Type B pancreatic cell (in vitro differentiated cells): ENCODE measurements around the gene GFRA4. TPM values are rescaled to one million over a fixed set of nuclear protein-coding genes. Genes with fewer than 3 reads are reported as not detected.

ENCODE experiments used
- DNase-seq: peaks from one replicate; pipeline ENCODE4 v3.0.0; 2021; ENCODE audit warnings: mixed read lengths; ENCODE audit not compliant: unreplicated experiment; ENCODE audit errors: extremely low spot score
- H3K27ac Mint-ChIP-seq: 2 replicates; pipeline ENCODE4 v1.8.0; 2021; ENCODE audit warnings: mild to moderate bottlenecking, mixed read lengths
- H3K27me3 Mint-ChIP-seq: 2 replicates; pipeline ENCODE4 v1.8.0; 2021; ENCODE audit warnings: mixed read lengths
- H3K36me3 Mint-ChIP-seq: 2 replicates; pipeline ENCODE4 v1.8.0; 2021; ENCODE audit warnings: mixed read lengths
- H3K4me1 Mint-ChIP-seq: one replicate; pipeline ENCODE4 v1.8.0; 2021; ENCODE audit warnings: mixed read lengths; ENCODE audit not compliant: unreplicated experiment
- H3K4me3 Mint-ChIP-seq: 2 replicates; pipeline ENCODE4 v1.8.0; 2021; ENCODE audit warnings: mild to moderate bottlenecking, mixed read lengths
- H3K9me3 Mint-ChIP-seq: 2 replicates; pipeline ENCODE4 v1.8.0; 2021; ENCODE audit warnings: mixed read lengths
- total RNA-seq: library from RNA; stranded (reverse); gene quantifications from 2 replicates; pipeline ENCODE4 v1.2.1, GENCODE V29; 2021; ENCODE audit warnings: low replicate concordance
- TF ChIP-seq, protein P1 (sequence below): fragments of 200-600 bp; sonication (generic); conservative IDR thresholded peaks from 2 replicates; pipeline ENCODE4 v1.5.0; 2021; ENCODE audit warnings: antibody characterized with exemption, mild to moderate bottlenecking

The GFRA4 gene
- total RNA-seq, 1 donor from 2014 or later: not detected

DNA sequence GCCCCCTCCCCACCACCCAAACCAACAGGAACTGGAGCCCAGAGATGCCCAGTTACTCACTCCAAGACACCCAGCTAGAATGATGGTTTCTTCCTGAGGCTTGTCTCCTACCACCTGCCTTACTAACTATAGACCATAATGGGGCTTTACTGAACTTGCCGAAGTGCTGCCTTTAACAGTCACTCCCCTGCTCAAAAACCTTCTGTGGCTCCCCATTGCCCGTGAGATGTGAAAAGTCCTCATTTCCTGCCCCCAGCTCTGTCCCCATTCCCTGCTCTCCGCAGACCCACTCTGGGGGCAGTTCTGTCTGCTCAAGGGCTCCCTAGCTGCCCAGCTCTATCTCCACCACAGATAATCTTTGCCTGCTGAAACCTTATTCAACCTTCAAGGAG is 44.3 kb upstream of the GFRA4 start:
- no peak overlapping the region for H3K27ac Mint-ChIP-seq
- no peaks in the 10 kb centered on the region for H3K4me1 Mint-ChIP-seq
- H3K4me3 Mint-ChIP-seq: no peak overlapping the region
- H3K27me3 Mint-ChIP-seq: peaks cover 9% of the 10 kb centered on the region
- no peaks in the 10 kb centered on the region for H3K36me3 Mint-ChIP-seq
- H3K9me3 Mint-ChIP-seq: no peaks in the 10 kb centered on the region
- TF ChIP-seq, protein P1, sequence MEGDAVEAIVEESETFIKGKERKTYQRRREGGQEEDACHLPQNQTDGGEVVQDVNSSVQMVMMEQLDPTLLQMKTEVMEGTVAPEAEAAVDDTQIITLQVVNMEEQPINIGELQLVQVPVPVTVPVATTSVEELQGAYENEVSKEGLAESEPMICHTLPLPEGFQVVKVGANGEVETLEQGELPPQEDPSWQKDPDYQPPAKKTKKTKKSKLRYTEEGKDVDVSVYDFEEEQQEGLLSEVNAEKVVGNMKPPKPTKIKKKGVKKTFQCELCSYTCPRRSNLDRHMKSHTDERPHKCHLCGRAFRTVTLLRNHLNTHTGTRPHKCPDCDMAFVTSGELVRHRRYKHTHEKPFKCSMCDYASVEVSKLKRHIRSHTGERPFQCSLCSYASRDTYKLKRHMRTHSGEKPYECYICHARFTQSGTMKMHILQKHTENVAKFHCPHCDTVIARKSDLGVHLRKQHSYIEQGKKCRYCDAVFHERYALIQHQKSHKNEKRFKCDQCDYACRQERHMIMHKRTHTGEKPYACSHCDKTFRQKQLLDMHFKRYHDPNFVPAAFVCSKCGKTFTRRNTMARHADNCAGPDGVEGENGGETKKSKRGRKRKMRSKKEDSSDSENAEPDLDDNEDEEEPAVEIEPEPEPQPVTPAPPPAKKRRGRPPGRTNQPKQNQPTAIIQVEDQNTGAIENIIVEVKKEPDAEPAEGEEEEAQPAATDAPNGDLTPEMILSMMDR: no peak
- no peak for DNase-seq

DNA sequence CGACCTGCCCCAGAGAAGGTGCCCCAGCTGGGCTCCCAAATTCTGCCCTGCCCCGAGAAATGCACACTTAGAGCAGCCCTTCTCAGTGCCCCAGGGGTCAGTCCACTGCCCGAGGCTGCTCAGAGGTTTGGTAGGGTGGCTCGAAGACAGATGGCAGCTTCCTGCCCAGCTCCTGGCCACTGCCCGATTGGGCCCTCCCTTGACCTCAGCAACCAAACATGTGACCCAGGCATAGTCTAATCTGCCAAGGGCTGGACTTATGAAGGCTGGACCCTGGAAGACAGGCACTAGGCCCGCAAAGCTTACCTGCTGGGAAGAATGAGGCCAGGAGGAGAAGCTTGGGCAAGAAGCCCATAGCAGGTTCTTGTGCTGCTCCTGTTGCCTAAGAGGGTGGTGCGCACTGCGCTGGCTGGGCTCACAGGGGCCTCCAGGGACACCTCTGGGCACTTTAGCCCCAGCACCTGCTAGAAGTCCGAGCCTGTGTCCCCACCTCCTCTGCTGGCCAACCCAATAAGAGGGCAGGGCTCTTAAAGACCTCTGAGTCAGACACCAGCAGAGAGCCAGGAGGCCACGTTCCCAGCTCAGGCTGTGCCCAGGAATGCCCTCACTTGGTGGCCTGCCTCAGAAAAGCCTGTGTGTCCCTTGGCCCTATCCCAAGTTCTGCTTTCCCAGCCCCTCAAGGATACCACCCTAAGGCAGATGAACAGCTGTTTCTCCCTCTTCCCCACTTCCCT is 43.7 kb upstream of the GFRA4 start:
- Mint-ChIP-seq H3K27me3 (peaks cover 9% of the 10 kb centered on the region), H3K4me1 (no peaks in the 10 kb centered on the region), H3K9me3 (no peaks in the 10 kb centered on the region), H3K4me3 (no peak overlapping the region), H3K27ac (no peak overlapping the region), H3K36me3 (no peaks in the 10 kb centered on the region)
- TF ChIP-seq, protein P1: no peak
- no peak for DNase-seq

DNA sequence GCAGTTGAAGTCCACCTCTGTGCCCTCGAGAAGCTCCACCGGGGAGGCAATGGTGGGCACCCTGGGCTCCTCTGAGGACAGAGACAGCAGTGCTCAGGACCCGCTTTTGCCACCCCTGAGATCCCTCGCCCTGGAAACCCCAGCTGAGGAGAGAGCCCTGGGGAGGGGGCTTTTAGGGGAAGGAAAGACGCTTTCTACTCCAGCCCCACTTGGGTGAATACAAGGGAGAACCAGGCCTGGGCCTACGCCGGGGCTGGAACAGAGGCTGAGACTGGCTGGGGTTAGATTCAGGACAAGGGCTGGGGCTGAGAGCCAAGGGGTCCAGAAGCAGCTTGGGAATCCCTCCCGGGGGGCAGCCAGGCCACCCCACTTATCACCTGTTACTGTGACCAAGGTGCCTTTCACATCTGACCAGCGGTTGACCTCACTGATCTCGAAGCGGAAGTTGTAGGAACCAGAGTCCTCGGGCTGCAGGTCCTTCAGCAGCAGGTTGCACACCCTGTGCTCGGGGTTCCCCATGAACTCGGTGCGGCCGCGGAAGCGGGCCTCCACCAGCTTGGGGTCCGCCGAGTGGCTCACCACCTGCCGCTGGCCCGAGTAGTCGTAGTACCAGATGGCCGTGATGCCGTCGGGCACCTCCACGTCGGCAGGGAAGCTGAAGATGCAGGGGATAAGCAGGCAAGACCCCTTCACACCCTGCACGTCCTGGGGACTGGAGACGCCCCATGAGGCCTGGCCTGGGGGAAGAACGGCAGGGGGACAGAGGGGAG is 43.0 kb upstream of the GFRA4 start:
- H3K9me3 Mint-ChIP-seq: no peaks in the 10 kb centered on the region
- H3K4me3 Mint-ChIP-seq: no peak overlapping the region
- TF ChIP-seq, protein P1: no peak
- DNase-seq: no peak
- no peaks in the 10 kb centered on the region for H3K4me1 Mint-ChIP-seq
- peaks cover 9% of the 10 kb centered on the region for H3K27me3 Mint-ChIP-seq
- H3K36me3 Mint-ChIP-seq: no peaks in the 10 kb centered on the region
- H3K27ac Mint-ChIP-seq: no peak overlapping the region

DNA sequence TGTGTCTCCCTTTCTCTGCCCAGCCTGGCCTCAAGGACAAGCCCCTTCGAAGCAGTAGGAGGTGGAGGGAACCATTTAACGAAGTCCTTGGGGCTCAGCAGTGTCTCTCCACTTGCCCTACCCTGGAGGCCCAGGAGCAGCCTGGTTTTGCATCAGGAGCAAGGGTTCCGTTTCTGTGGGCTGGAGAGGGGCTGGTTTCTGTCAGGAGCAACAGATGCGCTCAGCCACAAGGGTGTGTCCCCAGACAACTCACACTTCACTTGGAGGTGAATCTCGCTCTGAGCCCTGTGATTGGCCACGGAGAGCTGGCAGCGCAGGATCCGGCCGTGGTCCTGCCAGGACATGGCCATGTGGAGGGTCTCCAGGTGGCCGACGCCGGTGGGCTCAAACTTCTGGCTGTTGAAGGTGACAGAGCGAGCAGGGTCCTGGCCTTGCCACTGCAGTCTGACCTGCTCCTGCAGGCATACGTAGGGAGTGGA is 42.3 kb upstream of the GFRA4 start:
- H3K27ac Mint-ChIP-seq: no peak overlapping the region
- peaks cover 9% of the 10 kb centered on the region for H3K27me3 Mint-ChIP-seq
- no peak for DNase-seq
- H3K9me3 Mint-ChIP-seq: no peaks in the 10 kb centered on the region
- TF ChIP-seq, protein P1: no peak
- H3K4me1 Mint-ChIP-seq: no peaks in the 10 kb centered on the region
- no peaks in the 10 kb centered on the region for H3K36me3 Mint-ChIP-seq
- no peak overlapping the region for H3K4me3 Mint-ChIP-seq

DNA sequence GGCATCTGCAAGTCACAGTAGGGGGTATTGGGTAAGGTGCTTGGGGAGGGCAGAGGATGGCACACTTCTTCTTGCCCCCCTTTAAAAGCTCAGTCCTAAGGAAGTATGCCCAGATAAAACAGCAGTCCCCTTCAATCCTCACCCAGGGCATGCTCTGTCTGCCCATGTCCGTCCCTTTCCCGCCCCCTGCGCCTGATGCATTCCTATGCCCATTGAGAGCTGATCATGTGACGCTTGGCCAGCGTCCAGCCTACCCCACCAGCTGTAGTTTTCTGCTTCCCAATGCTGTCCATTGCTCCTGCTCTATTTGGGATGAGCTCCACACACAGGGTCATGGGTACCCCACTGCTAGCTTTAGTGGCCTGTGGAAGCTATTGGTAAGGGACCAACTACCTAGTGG is 40.9 kb upstream of the GFRA4 start:
- DNase-seq: no peak
- H3K4me1 Mint-ChIP-seq: no peaks in the 10 kb centered on the region

More for the DNA sequence above, 40.9 kb upstream of the GFRA4 start:
- H3K27me3 Mint-ChIP-seq: peaks cover 9% of the 10 kb centered on the region
- H3K27ac Mint-ChIP-seq: no peak overlapping the region
- H3K36me3 Mint-ChIP-seq: no peaks in the 10 kb centered on the region
- no peaks in the 10 kb centered on the region for H3K9me3 Mint-ChIP-seq
- H3K4me3 Mint-ChIP-seq: no peak overlapping the region
- TF ChIP-seq, protein P1: no peak
